ENCODE data around the gene TIMM50.

The TIMM50 gene

DNA sequence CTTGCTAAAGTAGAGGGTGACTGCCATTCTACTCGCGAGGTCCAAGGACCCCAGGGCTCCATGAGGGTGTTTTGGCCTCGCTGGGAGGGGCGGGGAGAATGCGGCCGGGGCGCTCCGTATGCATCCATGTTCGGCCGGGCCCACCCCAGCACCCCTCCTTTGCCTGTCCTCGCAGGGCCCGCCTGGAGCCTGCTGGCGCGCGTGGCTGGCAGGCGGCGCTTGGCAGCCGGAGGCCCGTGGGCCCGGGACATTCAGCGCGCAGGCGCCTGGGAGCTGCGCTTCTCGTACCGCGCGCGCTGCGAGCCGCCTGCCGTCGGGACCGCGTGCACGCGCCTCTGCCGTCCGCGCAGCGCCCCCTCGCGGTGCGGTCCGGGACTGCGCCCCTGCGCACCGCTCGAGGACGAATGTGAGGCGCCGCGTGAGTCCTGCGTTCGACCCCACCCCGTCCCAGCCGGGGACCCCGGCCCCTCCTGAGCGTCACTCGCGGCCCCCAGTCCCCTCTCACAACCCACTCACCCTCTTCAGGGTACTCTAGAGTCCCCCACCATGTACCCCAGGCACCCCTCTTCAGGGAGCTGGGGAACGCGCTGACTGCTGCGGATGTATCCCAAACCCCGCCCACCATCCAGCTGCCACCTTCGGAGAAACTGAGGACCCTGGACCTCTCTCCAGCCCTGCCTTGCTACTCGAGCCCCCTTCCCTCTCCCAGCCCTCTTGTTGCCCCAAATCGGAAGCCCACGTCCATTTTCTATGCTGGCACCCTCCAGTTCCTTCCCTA, 22.2 kb downstream of the TIMM50 start:
- no peak for DNase-seq

- DNase-seq: no peak
These were observed 25.9 kb downstream of the TIMM50 start for GRCh38 chr19:39506598-39506943.

DNA sequence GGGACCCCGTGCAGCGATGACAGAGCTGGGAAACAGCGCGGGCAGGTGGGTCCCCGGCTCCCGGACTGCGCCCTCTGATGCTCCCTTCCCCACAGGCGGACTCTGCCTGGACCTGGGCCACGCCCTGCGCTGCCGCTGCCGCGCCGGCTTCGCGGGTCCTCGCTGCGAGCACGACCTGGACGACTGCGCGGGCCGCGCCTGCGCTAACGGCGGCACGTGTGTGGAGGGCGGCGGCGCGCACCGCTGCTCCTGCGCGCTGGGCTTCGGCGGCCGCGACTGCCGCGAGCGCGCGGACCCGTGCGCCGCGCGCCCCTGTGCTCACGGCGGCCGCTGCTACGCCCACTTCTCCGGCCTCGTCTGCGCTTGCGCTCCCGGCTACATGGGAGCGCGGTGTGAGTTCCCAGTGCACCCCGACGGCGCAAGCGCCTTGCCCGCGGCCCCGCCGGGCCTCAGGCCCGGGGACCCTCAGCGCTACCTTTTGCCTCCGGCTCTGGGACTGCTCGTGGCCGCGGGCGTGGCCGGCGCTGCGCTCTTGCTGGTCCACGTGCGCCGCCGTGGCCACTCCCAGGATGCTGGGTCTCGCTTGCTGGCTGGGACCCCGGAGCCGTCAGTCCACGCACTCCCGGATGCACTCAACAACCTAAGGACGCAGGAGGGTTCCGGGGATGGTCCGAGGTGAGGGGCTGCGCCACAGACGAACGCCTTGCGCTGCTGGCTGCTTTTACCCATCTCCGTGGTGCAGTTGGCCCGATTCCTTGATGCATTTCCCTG, 26.5 kb downstream of the TIMM50 start:
- peak; percentile 87 for DNase-seq

- peak; percentile 63 for DNase-seq
These were observed 27.2 kb downstream of the TIMM50 start for GRCh38 chr19:39507715-39508364.

- no peak for DNase-seq
These were observed 28.0 kb downstream of the TIMM50 start for GRCh38 chr19:39508629-39509028.

DNA sequence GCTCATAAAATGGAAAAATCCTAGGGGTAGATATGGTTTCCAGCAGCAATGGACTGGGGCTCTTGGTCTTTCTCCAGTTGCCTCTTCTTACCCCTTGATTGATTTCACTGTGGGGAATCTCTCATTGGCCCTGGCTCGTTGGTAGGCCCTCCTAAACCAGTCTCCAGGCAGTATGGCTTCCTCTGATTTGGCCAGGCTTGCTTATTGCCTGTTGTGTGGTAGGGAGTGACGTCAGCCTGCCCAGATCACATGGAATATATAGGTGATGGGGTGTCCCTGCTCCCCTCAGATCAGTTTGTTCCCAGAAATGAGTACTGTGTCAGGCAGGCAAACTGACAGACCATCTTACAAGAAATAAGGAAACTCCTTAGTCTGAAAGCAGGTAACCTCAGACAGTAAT, 28.6 kb downstream of the TIMM50 start:
- no peak for DNase-seq

GRCh38 chr19:39512988-39513387, 32.4 kb downstream of the TIMM50 start:
- DNase-seq: no peak

DNA sequence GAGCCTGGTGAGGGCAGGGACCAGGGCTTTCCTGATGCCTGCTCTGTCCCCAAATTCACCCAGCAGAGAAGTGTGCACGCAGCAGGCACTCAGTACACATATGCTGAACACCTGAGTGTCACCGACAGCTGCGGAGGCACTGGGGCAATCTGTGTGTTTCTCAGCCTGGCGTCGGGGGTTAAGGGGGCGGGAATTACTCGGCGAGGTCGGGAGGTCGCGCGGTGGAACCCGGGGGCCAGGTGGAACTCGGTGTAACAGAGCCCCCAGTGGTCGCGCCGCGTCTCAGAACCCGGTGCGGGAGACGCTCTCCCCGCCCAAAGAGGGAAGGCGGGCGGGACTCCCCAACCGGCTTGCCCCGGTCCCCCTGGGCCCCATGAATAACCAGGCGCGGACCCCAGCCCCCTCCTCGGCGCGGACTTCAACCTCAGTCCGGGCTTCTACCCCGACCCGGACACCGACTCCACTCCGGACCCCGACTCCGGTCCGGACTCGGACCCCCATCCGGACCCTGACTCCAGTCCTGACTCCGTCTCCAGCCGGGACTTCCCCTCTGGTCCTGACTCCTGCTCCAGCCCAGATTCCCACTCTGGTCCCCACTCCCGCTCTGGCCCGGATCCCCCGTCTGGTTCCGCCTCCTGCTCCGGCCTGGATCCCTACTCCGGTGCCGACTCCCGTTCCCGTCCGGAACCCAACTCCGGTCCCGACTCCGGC, 34.4 kb downstream of the TIMM50 start, which contains the start of gene SELENOV:
Gene SELENOV, plus strand, starts transcription at position 300 of the 711 bp plus-strand sequence. Its CDS starts 74 bp downstream, at position 374.
- no peak for DNase-seq

- no peak for DNase-seq
These were observed 35.0 kb downstream of the TIMM50 start for GRCh38 chr19:39515551-39516191.

DNA sequence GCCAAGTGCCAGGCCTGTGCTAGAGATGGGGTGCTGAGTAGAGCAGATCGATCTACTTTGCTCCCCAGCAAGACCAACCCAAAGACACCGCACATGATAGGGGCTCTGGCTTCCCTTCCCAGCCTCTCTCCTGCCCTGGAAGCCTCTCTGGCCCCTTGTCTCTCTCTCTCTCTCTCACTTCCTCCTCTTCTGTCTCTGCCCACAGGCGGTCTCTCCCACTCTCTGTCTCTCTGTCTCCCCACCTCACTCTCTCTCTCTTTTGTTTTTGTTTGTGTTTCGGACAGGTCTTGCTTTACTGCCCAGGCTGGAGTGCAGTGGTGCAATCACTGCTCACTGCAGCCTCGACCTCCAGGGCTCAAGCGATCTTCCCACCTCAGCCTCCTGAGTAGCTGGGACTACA, 35.6 kb downstream of the TIMM50 start:
- DNase-seq: no peak

GRCh38 chr19:39517432-39517831, 36.8 kb downstream of the TIMM50 start:
- no peak for DNase-seq

GRCh38 chr19:39518458-39518857, 37.8 kb downstream of the TIMM50 start:
- DNase-seq: no peak

DNA sequence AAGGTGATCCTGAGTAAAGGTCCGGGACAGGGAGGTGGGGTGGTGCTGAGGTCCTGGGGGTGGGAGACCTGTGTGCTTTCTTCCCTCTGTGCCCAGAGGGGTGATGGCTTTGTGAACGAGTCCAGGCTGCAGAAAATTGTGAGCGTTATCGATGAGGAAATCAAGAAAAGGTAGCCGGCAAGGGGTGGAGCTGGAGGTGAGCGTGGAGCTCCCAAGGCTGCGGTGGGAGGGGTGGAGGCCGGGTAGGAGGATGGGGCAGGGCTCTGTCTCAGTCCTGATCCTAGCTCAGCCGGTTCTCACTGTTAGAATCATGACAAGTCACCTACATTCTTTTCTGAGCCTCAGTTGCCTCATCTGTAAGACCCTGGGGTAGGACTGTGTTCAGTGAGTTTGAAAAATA, 38.3 kb downstream of the TIMM50 start:
- no peak for DNase-seq

DNA sequence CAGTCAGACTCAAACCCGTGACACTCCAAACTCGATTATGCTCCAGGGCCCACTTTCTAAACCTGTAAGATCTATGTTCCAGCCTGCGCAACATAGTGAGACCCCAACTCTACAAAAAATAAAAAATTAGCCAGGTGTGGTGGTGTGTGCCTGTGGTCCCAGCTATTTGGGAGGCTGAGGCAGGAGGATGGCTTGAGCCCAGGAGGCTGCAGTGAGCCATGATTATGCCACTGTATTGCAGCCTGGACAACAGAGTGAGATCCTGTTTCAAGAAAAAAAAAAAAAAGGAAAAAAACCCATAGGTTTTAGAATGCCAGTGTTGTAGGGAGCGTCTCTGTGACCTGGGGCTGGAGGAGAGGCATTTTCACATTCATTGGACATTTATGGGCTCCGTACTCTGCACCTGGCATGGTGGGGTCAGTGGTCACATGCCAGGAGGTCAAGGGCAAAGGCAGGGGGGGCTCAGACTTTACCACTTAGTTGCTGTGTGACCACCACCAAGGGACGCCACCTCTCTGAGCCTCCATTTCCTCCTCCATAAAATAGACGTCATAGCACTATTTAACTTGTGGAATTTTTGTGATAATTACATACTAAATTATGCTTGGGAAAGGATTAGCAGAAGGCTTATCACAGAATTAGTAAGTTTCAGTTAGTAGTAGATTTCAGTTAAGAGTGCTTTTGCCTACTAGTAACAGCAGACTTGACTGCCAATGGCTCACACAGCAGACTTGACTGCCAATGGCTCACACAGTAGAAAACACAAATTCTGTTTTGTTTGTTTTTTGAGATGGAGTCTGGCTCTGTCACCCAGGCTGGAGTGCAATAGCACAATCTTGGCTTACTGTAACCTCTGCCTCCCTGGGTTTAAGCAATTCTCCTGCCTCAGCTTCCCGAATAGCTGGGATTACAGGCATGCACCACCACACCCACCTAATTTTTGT, 40.2 kb downstream of the TIMM50 start:
- no peak for DNase-seq

DNA sequence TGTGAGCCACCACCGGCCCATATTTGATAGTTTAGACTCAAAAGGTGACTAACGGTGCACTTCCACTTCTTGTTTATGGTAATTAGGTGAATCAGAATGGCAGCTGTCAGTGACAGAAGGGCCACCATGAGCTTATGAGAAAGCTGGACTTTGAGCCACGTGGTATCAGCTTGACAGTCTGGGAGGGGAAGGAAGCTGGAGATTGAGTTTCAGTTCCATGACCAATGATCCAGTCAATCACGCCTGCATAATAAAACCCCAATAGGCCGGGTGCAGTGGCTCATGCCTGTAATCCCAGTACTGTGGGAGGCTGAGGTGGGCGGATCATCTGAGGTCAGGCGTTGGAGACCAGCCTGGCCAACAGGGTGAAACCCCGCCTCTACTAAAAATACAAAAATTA, 43.9 kb downstream of the TIMM50 start:
- DNase-seq: no peak

DNA sequence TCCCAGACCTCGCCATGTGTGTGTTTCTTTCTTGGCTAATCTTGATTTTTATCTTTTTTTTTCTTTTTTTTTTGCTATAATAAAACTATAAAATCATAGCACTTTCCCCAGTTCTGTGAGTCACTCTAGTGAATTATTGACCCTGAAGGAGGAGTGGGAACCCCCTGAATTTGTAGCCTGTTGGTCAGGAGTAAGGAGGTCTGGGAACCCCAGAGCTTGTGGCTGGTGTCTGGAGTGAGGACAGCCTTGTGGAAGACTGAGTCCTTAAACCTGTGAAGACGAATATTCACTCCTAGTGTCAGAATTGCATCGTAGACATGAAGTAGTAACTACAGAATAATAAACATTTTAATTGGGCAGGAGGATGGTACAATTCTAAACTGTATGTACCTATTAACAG, 44.6 kb downstream of the TIMM50 start:
- no peak for DNase-seq

DNA sequence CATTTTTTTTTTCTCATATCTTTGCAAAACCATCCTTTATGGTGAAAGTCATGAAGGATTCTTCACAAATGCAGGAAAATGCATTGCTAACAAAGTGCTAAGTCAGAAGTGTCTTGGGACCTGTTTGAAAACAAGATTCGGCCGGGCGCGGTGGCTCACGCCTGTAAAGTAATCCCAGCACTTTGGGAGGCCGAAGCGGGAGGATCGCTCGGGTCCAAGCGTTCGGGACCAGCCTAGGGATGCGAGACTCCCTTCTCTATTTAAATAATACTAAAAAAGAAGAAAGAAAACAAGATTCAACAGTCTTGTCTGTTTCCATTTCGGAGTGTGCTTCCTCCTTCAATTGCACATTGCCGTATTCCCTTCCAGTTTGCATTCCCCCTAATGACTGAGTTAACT, 51.2 kb downstream of the TIMM50 start:
- DNase-seq: no peak

GRCh38 chr19:39532233-39533002, 51.8 kb downstream of the TIMM50 start, which contains the start of gene EID2B:
Gene EID2B (minus strand): TSS chr19:39532852. CDS start chr19:39532802, 50 bp downstream.
- DNase-seq: peak; percentile 98

GRCh38 chr19:39533003-39533512, 52.4 kb downstream of the TIMM50 start:
- no peak for DNase-seq

- no peak for DNase-seq
These were observed 53.2 kb downstream of the TIMM50 start for GRCh38 chr19:39533791-39534190.
